ENCODE data around the gene CHIT1.

The CHIT1 gene

DNA sequence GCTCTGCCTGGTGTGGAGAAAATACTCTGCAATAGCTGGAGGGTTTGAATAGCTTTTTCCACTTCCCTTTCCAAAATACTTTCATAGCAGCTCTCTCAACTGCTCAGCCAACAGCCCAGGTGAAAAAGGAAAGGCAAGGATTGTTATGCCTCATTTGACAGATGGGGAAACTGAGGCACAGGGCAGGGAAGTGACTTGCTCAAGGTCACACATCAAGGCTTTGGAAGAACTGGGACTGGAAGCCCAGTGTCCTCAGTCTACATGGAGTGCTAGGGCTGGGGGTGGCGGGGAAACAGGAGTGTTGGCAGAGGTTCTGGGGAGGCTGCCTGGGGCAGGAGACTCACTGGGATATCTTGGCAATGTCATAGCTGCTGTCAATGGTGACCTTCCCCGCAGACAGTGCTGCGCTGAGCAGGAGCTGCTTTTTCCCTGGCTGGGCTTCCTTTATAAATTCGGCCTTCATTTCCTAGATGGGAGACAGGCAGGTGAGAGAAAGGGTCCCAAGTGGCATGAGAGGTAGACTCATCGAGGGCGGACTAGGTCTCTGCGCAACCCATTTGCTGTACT is 47.0 kb downstream of the CHIT1 start:
- Mint-ChIP-seq H3K4me3 (no peak overlapping the region), H3K36me3 (ENCODE audit: low read depth) (no peaks in the 10 kb centered on the region), H3K9me3 (no peaks in the 10 kb centered on the region), H3K4me1 (ENCODE audit: low read depth) (peaks cover 5% of the 10 kb centered on the region), H3K27me3 (peaks cover 4% of the 10 kb centered on the region), H3K27ac (no peak overlapping the region)
- no peak for DNase-seq

DNA sequence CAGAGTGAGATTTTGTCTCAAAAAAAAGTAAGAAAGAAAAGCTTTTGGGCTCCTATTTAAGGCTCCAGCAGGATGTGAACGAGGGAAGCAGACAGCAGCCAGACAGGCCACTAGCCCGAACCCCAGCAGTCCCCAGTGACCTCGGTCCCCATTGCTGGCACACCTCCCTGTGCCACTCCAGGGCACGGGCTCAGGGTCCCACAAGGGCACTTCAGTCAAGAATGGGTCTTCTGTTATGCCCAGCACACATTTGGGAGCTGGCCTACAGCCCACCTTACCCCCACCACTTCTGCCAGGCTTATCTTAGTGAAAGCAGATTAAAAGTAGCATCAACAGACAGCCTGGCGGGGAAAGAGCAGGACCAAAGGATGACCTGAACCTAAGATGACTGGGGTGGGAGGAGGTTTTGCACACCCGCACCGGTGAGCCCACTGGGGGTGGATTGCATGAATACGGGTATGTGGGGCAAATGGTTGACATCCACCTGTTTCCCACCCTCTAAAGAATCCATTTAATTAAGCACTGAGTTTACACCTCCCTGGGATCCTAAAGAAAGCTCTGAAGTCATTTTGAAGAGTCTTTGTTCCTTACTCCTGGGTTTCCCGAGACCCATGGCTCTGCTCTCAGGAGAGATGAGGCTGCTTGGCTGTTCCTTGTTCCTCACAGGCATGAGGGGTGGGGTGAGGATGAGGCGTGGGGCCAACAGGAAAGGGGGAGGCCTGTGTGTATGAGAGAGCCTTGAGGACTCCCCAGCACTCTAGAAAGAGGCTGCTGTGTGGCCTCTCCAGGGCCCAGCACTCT is 47.7 kb downstream of the CHIT1 start:
- no peak for DNase-seq
- peaks cover 4% of the 10 kb centered on the region for H3K27me3 Mint-ChIP-seq
- H3K36me3 Mint-ChIP-seq (ENCODE audit: low read depth), result no peaks in the 10 kb centered on the region
- H3K9me3 Mint-ChIP-seq, result no peaks in the 10 kb centered on the region
- H3K27ac Mint-ChIP-seq, result no peak overlapping the region
- H3K4me1 Mint-ChIP-seq (ENCODE audit: low read depth), result peaks cover 4% of the 10 kb centered on the region
- no peak overlapping the region for H3K4me3 Mint-ChIP-seq

DNA sequence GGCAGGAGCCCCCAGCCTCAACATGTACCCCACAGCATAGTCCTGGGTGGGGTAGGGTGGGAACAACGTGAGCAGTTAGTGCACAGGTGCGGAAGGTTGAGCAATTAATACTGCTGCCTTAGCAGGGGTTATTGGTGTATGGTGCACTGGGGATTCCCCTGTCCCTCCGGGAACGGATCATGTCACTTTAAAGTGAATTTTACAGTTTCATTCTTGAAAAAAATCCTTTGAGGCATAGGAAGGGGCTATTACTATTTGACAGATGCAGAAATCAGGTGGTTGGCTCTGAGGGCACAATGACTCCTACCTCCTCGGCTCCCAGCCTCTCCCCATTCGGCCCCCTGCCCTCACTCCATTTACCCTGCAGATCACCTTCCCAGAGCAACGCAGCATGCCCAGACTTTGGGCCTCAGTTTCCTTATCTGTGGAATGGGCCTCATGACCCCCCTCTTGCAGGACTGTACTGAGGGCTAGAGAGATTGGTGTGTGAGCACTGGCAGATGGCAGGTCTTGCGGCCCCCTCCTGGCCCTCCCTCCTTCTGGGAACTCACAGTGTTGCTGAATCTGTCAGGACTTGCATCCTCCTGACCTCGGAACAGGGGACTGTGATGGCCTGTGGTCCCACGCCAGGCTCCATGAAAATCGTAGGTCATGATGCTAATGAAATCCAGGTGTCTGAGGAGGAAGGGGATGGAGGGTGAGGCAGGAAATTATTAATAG is 48.7 kb downstream of the CHIT1 start:
- Mint-ChIP-seq H3K4me1 (ENCODE audit: low read depth) (no peaks in the 10 kb centered on the region), H3K4me3 (no peak overlapping the region), H3K27me3 (peaks cover 4% of the 10 kb centered on the region), H3K36me3 (ENCODE audit: low read depth) (no peaks in the 10 kb centered on the region), H3K27ac (no peak overlapping the region), H3K9me3 (no peaks in the 10 kb centered on the region)
- DNase-seq, result no peak

DNA sequence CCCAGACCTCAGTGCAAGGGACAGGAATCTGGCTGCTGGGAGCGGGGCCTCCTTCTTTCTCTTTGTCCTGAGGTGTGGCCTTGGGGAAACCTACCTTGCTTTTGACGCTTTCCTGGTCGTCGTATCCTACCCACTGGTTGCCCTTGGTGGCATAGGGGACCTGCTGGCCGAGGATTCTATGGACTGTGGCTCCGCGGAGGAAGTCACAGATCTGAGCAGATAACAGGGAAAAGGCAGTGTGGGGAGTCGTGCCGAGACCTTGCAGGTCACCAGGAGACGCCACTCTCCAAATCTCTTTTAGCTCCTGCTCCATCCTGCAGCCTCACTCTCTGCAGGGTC is 49.8 kb downstream of the CHIT1 start:
- no peak overlapping the region for H3K4me3 Mint-ChIP-seq
- H3K27me3 Mint-ChIP-seq, result peaks cover 4% of the 10 kb centered on the region
- no peak overlapping the region for H3K27ac Mint-ChIP-seq
- DNase-seq, result no peak
- H3K9me3 Mint-ChIP-seq, result no peaks in the 10 kb centered on the region
- no peaks in the 10 kb centered on the region for H3K4me1 Mint-ChIP-seq (ENCODE audit: low read depth)
- H3K36me3 Mint-ChIP-seq (ENCODE audit: low read depth), result no peaks in the 10 kb centered on the region

DNA sequence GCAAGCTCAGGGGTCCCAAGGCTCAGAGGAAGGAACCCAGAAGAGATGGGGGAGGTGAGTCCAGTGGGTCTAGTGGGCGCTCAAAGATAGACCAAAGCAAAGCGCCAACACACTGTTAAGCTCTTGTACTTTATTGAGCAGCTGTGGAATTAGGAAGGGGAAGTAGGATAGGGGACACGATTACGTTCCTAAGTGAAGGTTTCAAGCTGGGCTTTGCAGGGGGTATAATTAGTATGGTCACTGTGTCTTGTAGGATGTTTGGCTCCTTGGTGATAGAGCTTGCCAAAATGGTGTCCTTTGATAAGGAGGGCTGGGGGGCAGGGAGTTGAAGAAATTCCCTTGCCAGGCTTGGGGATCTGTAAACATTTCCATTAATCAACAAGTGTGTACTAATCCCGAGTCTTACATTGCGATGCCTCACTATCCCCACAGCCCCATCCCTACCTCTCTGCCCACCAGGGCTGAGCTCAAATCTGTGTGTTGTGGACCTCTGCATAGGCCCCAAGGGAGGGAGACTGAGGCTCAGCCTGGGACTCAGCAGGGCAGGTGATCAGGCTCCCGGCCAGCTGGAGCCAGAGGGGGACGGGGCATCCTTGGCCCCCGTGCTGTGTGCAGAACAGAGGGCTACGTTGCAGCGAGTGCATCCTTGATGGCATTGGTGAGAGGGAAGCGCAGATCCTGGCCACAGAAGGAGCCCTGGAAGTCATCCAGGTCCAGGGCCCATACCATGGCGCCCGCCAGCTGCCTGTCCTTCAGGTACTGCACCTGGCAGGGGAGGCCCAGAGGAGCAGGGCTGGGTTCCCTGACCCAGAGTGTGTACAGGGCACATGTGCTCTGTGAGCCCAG is 50.4 kb downstream of the CHIT1 start:
- H3K27ac Mint-ChIP-seq, result no peak overlapping the region
- no peaks in the 10 kb centered on the region for H3K9me3 Mint-ChIP-seq

DNA sequence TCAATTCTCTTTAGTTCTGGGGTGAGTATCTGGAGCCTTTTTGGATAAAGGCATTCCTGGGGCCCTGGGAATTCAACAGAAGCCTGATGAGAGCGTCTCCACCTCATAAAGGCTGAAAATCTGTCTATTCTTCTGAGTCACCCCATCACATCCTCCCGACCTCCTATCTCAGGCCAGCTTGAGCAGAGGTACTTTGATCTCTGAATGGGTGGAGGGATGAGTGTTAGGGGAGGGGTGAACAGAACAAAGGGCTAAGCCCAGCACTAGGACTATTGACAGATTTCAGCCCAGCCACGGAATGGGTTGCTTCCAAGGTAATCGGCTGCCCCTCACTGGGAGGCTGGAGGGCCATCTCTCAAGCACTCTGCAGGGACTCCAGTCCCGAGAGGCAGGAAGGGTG is 51.4 kb downstream of the CHIT1 start:
- no peak for DNase-seq
- no peaks in the 10 kb centered on the region for H3K36me3 Mint-ChIP-seq (ENCODE audit: low read depth)
- no peaks in the 10 kb centered on the region for H3K4me1 Mint-ChIP-seq (ENCODE audit: low read depth)
- H3K9me3 Mint-ChIP-seq, result no peaks in the 10 kb centered on the region
- no peak overlapping the region for H3K4me3 Mint-ChIP-seq
- peaks cover 4% of the 10 kb centered on the region for H3K27me3 Mint-ChIP-seq
- no peak overlapping the region for H3K27ac Mint-ChIP-seq

More for the DNA sequence above, 50.4 kb downstream of the CHIT1 start:
- Mint-ChIP-seq H3K4me3 (no peak overlapping the region), H3K27me3 (peaks cover 4% of the 10 kb centered on the region), H3K4me1 (ENCODE audit: low read depth) (no peaks in the 10 kb centered on the region), H3K36me3 (ENCODE audit: low read depth) (no peaks in the 10 kb centered on the region)
- no peak for DNase-seq

DNA sequence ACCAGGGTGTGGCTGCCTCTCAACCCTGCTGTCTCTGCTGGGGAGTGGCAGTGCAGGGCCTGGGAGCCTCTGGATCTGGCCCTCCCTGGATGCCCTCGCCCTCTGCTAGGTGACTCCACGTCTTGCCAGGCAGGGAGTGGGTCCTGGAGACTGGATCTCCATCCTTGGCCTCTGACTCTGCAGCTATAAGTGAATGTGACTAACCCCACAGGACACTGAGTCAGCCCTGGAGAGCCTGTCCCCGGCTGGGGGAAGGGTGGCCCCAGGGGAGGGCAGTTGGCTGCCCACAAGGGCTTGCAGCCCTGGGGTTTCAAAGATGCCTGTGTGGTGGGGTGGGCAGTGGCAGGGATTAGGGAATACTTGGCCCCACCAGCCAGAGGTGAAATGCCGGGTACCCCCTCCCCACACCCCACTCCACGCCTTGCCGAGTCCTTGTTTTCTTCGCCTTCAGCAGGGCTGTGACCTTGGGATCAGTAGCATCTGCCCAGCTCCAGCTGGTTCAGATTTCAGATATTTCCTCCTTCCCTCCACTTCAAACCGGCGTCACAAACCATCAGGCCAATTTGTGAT is 51.9 kb downstream of the CHIT1 start:
- no peaks in the 10 kb centered on the region for H3K36me3 Mint-ChIP-seq (ENCODE audit: low read depth)
- H3K4me3 Mint-ChIP-seq, result no peak overlapping the region
- no peak overlapping the region for H3K27ac Mint-ChIP-seq
- H3K27me3 Mint-ChIP-seq, result peaks cover 4% of the 10 kb centered on the region
- H3K9me3 Mint-ChIP-seq, result no peaks in the 10 kb centered on the region
- no peak for DNase-seq
- H3K4me1 Mint-ChIP-seq (ENCODE audit: low read depth), result no peaks in the 10 kb centered on the region

DNA sequence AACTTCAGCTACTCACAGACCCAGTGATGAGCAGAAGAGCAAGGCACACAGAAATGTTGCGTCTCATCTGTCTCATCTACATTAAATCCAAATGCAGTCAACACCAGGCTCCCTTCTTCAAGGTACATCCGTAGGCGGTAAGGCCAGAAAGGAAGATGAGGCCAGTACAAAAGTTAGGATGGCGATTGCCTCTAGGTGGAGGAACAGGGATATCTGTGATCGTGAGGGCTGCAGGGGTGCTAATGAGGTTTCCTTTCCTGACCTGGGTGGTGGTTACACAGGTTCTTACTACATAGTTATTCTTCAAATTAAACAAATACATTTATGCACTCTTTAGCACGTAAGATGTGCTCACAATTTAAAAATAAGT is 52.5 kb downstream of the CHIT1 start:
- Mint-ChIP-seq H3K4me1 (ENCODE audit: low read depth) (no peaks in the 10 kb centered on the region), H3K27me3 (peaks cover 4% of the 10 kb centered on the region), H3K4me3 (no peak overlapping the region), H3K36me3 (ENCODE audit: low read depth) (no peaks in the 10 kb centered on the region), H3K27ac (no peak overlapping the region), H3K9me3 (no peaks in the 10 kb centered on the region)
- DNase-seq, result no peak

DNA sequence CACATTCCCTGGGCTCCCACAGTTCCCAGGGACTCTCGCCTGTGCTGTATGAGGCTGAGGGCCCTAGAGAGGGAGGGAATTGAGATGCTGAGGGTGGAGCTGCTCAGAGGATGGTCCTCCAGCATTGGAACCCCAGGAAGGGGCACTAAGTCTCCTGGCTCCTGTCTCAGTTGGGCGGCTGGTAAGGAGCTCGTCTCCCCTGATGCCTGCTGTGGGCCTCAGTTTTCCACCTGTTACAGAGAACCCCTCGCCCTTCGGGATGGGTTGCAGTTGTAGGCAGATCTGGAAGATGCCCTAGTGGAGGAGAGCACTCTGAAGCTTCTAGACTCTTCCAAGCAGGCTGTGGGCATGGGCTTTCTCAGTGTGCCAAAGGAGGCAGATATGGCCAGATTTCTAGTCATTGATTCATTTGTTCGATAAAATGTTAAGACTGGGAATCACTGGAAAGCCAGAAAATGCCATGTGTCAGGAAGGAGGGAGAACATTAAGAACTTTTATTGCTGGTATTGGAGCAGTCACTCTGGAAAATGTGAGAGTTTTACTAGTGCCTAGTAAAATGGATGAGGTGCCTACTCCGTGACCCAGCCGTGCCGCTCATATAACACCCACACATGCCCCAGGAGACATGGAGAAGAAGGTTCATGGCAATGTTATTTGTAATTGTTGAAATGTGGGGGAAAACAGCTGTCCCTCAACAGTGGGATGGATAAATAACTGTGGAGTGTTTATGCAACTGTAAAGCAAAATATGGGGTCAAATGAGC is 53.0 kb downstream of the CHIT1 start:
- Mint-ChIP-seq H3K4me3 (no peak overlapping the region), H3K27me3 (peaks cover 4% of the 10 kb centered on the region), H3K9me3 (no peaks in the 10 kb centered on the region), H3K4me1 (ENCODE audit: low read depth) (no peaks in the 10 kb centered on the region), H3K27ac (no peak overlapping the region), H3K36me3 (ENCODE audit: low read depth) (no peaks in the 10 kb centered on the region)
- DNase-seq, result no peak

DNA sequence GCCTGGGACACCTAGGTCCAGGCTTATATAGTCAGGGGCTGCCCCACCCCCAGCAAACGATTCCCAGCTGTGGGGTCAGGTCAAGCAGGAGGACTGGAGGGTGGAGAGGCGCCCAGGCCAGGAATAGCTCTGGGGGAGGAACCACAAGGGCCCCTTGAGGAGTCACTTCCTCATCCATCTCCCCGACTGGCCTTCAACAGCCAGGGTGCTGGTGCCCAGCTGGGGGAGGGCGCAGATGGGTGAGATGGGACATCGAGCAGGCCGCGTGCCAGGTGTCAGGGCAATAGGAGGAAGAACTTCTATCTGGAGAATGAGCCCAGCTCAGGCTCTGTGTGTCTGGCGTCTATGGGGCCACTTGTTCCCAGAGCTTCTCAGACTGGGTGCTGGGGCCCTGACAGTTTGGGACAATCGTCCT is 53.6 kb downstream of the CHIT1 start:
- DNase-seq, result no peak
- Mint-ChIP-seq H3K4me3 (no peak overlapping the region), H3K27me3 (peaks cover 4% of the 10 kb centered on the region), H3K9me3 (no peaks in the 10 kb centered on the region), H3K36me3 (ENCODE audit: low read depth) (no peaks in the 10 kb centered on the region), H3K4me1 (ENCODE audit: low read depth) (no peaks in the 10 kb centered on the region), H3K27ac (no peak overlapping the region)

DNA sequence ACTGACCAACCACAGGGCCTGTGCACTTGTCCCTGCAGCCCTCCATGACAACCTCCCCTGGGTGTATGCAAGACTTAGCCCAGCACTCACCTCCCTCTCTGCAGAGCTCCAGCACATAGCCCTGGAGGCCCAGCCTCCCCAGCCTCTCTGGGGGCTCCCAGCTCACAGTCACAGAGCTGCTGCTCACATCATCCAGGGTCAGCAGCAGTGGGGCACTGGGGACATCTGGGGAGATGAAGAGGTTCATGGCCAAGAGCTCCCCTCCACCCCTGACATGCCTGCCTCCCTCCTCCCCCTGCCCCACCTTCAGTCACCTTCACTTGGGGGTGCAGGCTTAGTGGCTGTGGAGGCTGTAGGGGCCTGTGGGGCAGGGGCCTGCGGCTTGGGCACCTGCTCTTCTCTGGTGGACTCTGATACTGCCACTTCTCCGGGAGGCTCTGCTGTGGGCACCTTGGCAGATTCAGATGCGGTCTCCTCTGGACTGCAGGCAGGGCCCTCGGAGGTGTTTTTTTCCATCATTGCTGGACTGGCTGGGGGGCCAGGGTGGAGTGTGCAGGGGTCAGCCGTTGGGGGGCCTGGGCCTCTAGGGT is 54.1 kb downstream of the CHIT1 start, which contains the start of gene MYBPH:
MYBPH (minus strand) TSS at position 590 of the 590 bp plus-strand sequence; CDS start at position 519, 71 bp downstream.
- no peaks in the 10 kb centered on the region for H3K4me1 Mint-ChIP-seq (ENCODE audit: low read depth)
- no peaks in the 10 kb centered on the region for H3K9me3 Mint-ChIP-seq
- H3K4me3 Mint-ChIP-seq, result no peak within 1 kb of the TSS
- peaks cover 4% of the 10 kb centered on the region for H3K27me3 Mint-ChIP-seq
- H3K27ac Mint-ChIP-seq, result no peak within 1 kb of the TSS
- no peaks in the 10 kb centered on the region for H3K36me3 Mint-ChIP-seq (ENCODE audit: low read depth)
- DNase-seq, result no peak

DNA sequence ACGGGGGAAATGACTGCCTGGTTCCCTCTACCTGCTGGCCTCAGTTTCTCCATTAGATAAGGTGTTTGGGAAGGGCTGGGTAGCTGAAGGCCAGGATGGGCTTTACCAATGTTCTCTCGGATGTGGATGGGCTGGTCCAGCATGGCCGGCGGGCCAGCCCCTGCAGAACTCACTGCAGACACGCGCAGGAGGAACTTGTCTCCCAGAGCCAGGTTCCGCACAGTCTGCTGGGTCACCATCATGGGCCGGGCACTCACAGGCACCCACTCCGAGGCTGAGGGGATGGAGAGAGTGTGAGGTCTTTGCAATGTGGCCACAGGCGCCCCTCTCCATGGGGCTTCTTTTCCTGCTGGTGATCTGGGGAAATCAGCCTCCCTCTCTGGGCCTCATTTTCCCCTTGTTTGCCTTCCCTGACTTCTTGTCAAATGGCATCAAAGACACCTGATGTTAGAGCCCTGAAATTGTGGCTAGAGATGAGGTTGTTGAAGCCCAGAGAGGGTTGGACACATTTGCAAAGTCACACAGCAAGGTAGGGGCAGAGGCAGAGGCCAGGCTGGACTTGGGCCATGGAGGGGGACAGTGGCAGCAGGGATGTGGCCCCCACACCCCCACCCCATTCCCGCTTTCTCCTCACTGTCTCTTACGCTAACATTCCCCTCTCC is 55.0 kb downstream of the CHIT1 start:
- Mint-ChIP-seq H3K4me3 (no peak overlapping the region), H3K36me3 (ENCODE audit: low read depth) (no peaks in the 10 kb centered on the region), H3K27me3 (peaks cover 4% of the 10 kb centered on the region), H3K9me3 (no peaks in the 10 kb centered on the region), H3K4me1 (ENCODE audit: low read depth) (no peaks in the 10 kb centered on the region), H3K27ac (no peak overlapping the region)
- no peak for DNase-seq

DNA sequence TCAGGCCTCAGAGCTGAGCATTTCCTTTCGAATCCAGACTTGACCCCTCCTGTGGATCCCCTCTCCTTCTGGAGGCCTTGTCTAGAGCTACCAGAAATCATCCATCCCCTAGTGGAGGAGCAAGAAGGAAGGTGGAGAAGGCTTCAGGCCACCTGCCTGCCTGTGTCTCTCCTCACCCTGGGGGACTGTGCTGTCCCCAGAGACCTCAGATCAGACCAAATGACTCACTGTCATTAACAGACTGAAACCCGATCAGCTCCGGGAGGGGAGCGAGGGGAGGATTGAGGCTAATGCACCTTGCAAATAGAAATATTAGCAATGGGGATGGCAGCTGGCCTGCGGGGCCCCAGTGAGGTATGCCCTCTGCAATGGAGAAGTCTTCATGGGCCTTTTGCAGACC is 55.9 kb downstream of the CHIT1 start:
- H3K27ac Mint-ChIP-seq, result no peak overlapping the region
- H3K4me1 Mint-ChIP-seq (ENCODE audit: low read depth), result no peaks in the 10 kb centered on the region
- no peaks in the 10 kb centered on the region for H3K36me3 Mint-ChIP-seq (ENCODE audit: low read depth)
- no peak for DNase-seq
- no peak overlapping the region for H3K4me3 Mint-ChIP-seq
- H3K9me3 Mint-ChIP-seq, result no peaks in the 10 kb centered on the region
- H3K27me3 Mint-ChIP-seq, result peaks cover 4% of the 10 kb centered on the region
